AG10803 (cell line): ENCODE data around the gene ATP9B.

Experiments used
- DNase-seq: peaks from one replicate; pipeline ENCODE4 v3.0.0; 2010; ENCODE audit warnings: low read depth
- H3K4me3 ChIP-seq: 2 replicates; pipeline ENCODE4 v1.5.1; 2011; ENCODE audit warnings: mild to moderate bottlenecking, low read length, control low read depth
- CTCF ChIP-seq: conservative IDR thresholded peaks from 2 replicates; pipeline ENCODE4 v1.5.1; 2011; ENCODE audit warnings: mild to moderate bottlenecking, low read length, control low read depth, inconsistent platforms

The ATP9B gene

GRCh38 chr18:79129120-79129519, 59.9 kb downstream of the ATP9B start:
- H3K4me3 ChIP-seq = no peak overlapping the region
- TF ChIP-seq CTCF = no peak
- DNase-seq = no peak

GRCh38 chr18:79133724-79134123, 64.5 kb downstream of the ATP9B start:
- no peak overlapping the region for H3K4me3 ChIP-seq
- no peak for TF ChIP-seq CTCF
- DNase-seq = no peak

GRCh38 chr18:79135924-79136323, 66.7 kb downstream of the ATP9B start:
- no peak overlapping the region for H3K4me3 ChIP-seq
- no peak for DNase-seq
- TF ChIP-seq CTCF = no peak

GRCh38 chr18:79136742-79137141, 67.5 kb downstream of the ATP9B start:
- no peak overlapping the region for H3K4me3 ChIP-seq
- no peak for TF ChIP-seq CTCF
- no peak for DNase-seq

GRCh38 chr18:79139206-79139605, 70.0 kb downstream of the ATP9B start:
- no peak overlapping the region for H3K4me3 ChIP-seq
- TF ChIP-seq CTCF = no peak
- peak; percentile 5 for DNase-seq

GRCh38 chr18:79147014-79147413, 77.8 kb downstream of the ATP9B start:
- no peak for TF ChIP-seq CTCF
- no peak for DNase-seq
- no peak overlapping the region for H3K4me3 ChIP-seq

GRCh38 chr18:79151191-79151590, 82.0 kb downstream of the ATP9B start:
- DNase-seq = no peak

More at GRCh38 chr18:79151191-79151590, 82.0 kb downstream of the ATP9B start:
- H3K4me3 ChIP-seq = no peak overlapping the region
- TF ChIP-seq CTCF = no peak
